ENCODE results near the gene NBDY. TPM values are rescaled to one million over a fixed set of nuclear protein-coding genes. Genes with fewer than 3 reads are reported as not detected.

NBDY gene
- total RNA-seq, 1 donor from 2014 or later, result 13.8 TPM

DNA sequence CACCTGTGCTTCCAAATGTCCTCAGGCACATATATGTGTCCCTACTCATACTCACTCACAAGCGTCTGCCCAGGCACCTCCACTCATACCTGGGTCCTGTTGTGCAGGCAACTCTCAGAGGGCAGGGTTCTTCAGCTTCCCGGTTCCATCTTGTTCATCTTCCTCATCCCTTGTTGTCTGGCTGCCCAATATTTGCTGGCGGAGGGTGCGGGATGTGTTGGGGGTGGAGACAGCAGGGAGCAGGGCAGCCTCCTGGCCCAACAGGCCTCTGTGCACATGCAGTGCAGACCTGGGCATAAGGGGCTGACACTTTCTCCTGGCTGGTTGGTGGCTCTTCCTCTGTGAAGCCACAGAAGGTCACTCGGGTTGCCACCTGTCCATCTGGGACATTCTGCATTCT lies 32.1 kb downstream of the NBDY start:
- TF ChIP-seq CTCF (IDR thresholded peaks at IDR 0.05), result no peak
- no peak for TF ChIP-seq POLR2A (IDR thresholded peaks at IDR 0.05)
- TF ChIP-seq POLR2AphosphoS5 (IDR thresholded peaks at IDR 0.05; ENCODE audit: insufficient read depth in 1 of 2, low read depth in 1 of 2), result no peak
- Histone ChIP-seq H3K27me3 (no peaks in the 10 kb centered on the region), H3K4me3 (no peak overlapping the region), H3K9me3 (no peaks in the 10 kb centered on the region), H3K27ac (no peak overlapping the region), H3K4me1 (peaks cover 39% of the 10 kb centered on the region), H3K36me3 (no peaks in the 10 kb centered on the region)
- intact Hi-C loops (cut with DNase I), result no loop called here
- DNase-seq (ENCODE audit: extremely low spot score in 2 of 2), result peak in 1 of 2 donors; percentile 70

DNA sequence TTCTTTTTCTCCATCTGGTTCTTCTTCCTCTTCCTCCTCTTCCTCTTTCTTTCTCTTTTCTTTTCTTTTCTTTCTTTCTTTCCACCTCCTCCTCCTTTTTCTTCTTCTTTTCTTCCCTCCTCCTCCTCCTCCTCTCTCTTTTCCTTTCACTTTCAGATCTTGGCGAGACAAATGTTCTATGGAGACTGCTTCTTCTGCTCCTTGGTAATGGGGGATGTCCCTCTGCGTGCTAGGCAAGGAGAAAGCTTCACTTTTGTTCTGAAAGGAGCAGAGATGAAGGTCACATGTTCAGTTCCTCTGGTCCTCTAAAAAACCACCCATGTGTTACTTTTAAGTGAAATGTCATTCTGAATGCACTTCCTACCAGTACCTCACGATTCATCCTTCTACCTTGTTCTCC lies 33.2 kb downstream of the NBDY start:
- H3K4me1 ChIP-seq, result peaks cover 47% of the 10 kb centered on the region
- H3K4me3 ChIP-seq, result no peak overlapping the region
- intact Hi-C loops (cut with DNase I), result no loop called here
- no peak for TF ChIP-seq POLR2AphosphoS5 (IDR thresholded peaks at IDR 0.05; ENCODE audit: insufficient read depth in 1 of 2, low read depth in 1 of 2)
- DNase-seq (ENCODE audit: extremely low spot score in 2 of 2), result no peak
- H3K9me3 ChIP-seq, result no peaks in the 10 kb centered on the region
- no peaks in the 10 kb centered on the region for H3K36me3 ChIP-seq
- H3K27ac ChIP-seq, result no peak overlapping the region
- no peaks in the 10 kb centered on the region for H3K27me3 ChIP-seq

GRCh38 chrX:56762707-56763555 lies 33.9 kb downstream of the NBDY start:
- peak; percentile 79 to 87 for DNase-seq (ENCODE audit: extremely low spot score in 2 of 2)
- intact Hi-C loops (cut with DNase I), result no loop called here

DNA sequence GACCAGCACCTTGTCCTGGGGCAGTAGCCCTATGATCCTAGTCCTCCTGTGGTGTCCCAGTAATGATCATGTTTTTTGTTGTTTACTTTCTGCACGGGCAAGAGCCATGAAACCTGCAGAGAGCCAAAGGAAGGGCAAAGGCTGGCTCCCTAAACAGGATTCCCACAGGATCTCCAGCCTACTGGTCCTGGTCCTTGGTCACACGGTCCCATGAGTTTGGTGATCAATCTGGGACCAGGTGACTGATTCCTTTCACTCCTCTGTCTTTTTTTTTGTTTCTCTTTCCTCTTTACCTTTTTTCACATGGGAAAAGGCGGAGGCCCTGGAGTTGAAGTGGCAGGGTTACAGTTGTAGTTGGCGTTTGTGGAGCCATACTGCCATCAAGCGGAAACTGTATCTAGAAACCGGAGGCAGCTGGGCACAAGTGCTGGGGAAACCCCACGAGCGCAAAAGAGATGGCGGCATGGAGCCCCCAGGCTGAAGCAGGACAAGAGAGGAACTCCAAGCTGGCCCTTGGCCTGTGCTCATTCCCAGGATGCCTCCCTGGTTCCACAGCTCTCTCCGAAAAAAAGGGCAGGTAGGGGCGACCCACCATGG lies 34.6 kb downstream of the NBDY start:
- Histone ChIP-seq H3K36me3 (no peaks in the 10 kb centered on the region), H3K9me3 (no peaks in the 10 kb centered on the region), H3K27me3 (no peaks in the 10 kb centered on the region), H3K4me3 (peak overlapping the region; percentile 48 to 55), H3K27ac (peak overlapping the region; percentile 86), H3K4me1 (peaks cover 47% of the 10 kb centered on the region)
- intact Hi-C loops (cut with DNase I), result no loop called here
- TF ChIP-seq POLR2A (IDR thresholded peaks at IDR 0.05), result no peak
- peak in 1 of 3 experiments; percentile 36 for TF ChIP-seq CTCF (IDR thresholded peaks at IDR 0.05)
- TF ChIP-seq POLR2AphosphoS5 (IDR thresholded peaks at IDR 0.05; ENCODE audit: insufficient read depth in 1 of 2, low read depth in 1 of 2), result peak in 1 of 2 donors; percentile 39
- peak; percentile 70 to 92 for DNase-seq (ENCODE audit: extremely low spot score in 2 of 2)

More at GRCh38 chrX:56762707-56763555, 33.9 kb downstream of the NBDY start:
- Histone ChIP-seq H3K36me3 (no peaks in the 10 kb centered on the region), H3K27me3 (no peaks in the 10 kb centered on the region), H3K4me1 (peaks cover 47% of the 10 kb centered on the region), H3K27ac (no peak overlapping the region), H3K4me3 (no peak overlapping the region), H3K9me3 (no peaks in the 10 kb centered on the region)
- TF ChIP-seq POLR2A (IDR thresholded peaks at IDR 0.05) (no peak), POLR2AphosphoS5 (IDR thresholded peaks at IDR 0.05; ENCODE audit: insufficient read depth in 1 of 2, low read depth in 1 of 2) (no peak), CTCF (IDR thresholded peaks at IDR 0.05) (no peak)

- H3K4me1 ChIP-seq, result peaks cover 47% of the 10 kb centered on the region
- TF ChIP-seq CTCF (IDR thresholded peaks at IDR 0.05), result peak; percentile 39 to 72 (median 61)
- no peak for TF ChIP-seq POLR2A (IDR thresholded peaks at IDR 0.05)
- peak; percentile 62 to 89 for TF ChIP-seq POLR2AphosphoS5 (IDR thresholded peaks at IDR 0.05; ENCODE audit: insufficient read depth in 1 of 2, low read depth in 1 of 2)
- DNase-seq (ENCODE audit: extremely low spot score in 2 of 2), result peak; percentile 91 to 93
- H3K4me3 ChIP-seq, result peak overlapping the region; percentile 48 to 55
- H3K27me3 ChIP-seq, result no peaks in the 10 kb centered on the region
- peak overlapping the region; percentile 86 for H3K27ac ChIP-seq
- intact Hi-C loops (cut with DNase I), result no loop called here
- H3K36me3 ChIP-seq, result no peaks in the 10 kb centered on the region
- no peaks in the 10 kb centered on the region for H3K9me3 ChIP-seq
Observed at GRCh38 chrX:56764153-56764974, 35.3 kb downstream of the NBDY start.
